ENCODE measurements around the gene PLD1.

Gene PLD1

DNA sequence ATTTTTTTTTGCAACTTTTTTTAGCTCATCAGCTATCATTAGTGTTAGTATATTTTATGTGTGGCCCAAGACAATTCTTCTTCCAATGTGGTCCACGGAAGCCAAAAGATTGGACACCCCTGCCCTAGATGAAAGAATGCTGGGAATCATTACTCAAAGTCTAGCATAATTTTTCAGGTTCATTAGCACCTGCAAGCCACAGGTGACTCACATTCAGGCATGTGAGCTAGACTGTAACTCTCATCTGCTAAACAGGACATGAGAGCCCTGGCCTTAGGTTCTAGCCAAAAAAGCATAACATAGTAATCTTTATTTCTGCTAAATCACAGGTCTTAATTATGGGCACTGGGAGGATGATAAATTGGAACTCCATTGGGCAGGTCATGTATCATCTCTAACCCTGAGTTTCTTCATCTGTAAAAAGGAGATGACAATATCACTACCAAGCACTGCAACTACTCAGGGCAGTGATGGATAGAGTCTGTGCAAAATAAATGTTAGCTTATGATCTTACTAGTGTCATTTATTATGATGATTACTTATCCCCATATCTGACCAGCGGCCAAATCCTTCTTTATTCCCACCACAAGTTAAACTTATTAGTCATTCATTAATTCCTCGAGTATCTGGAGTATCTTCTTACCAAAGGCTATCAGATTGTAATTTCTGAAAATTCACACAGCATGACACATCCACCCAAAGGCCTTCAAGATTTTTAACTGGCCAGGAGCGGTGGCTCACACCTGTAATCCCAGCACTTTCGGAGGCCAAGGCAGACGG lies 125.0 kb downstream of the PLD1 start:
- Histone ChIP-seq H3K27me3 (ENCODE audit: insufficient read depth, low read length, poor library complexity, severe bottlenecking) (no peaks in the 10 kb centered on the region), H3K4me3 (ENCODE audit: low read length, poor library complexity, severe bottlenecking) (no peak overlapping the region), H3K9me2 (replicated peaks; ENCODE audit: low read depth, low read length) (no peaks in the 10 kb centered on the region), H4K20me1 (ENCODE audit: insufficient read depth, low read length, poor library complexity, severe bottlenecking) (no peaks in the 10 kb centered on the region), H3F3A (ENCODE audit: low read depth) (no peaks in the 10 kb centered on the region), H3K9me3 (ENCODE audit: insufficient read depth, low read depth, low read length) (no peaks in the 10 kb centered on the region), H3K4me1 (ENCODE audit: insufficient read depth, low read length, poor library complexity, severe bottlenecking) (no peaks in the 10 kb centered on the region), H3K4me2 (ENCODE audit: low read depth, low read length, poor library complexity, severe bottlenecking) (no peak overlapping the region), H3K9ac (ENCODE audit: low read depth, low read length, poor library complexity, severe bottlenecking) (no peak overlapping the region), H3K36me3 (ENCODE audit: insufficient read depth, low read length) (no peaks in the 10 kb centered on the region), H3K79me2 (ENCODE audit: insufficient read depth, low read length) (no peaks in the 10 kb centered on the region), H2AFZ (ENCODE audit: low read length) (no peak overlapping the region)
- TF ChIP-seq EZH2phosphoT487 (IDR thresholded peaks at IDR 0.05; ENCODE audit: borderline replicate concordance), result no peak
- TF ChIP-seq, protein P1, sequence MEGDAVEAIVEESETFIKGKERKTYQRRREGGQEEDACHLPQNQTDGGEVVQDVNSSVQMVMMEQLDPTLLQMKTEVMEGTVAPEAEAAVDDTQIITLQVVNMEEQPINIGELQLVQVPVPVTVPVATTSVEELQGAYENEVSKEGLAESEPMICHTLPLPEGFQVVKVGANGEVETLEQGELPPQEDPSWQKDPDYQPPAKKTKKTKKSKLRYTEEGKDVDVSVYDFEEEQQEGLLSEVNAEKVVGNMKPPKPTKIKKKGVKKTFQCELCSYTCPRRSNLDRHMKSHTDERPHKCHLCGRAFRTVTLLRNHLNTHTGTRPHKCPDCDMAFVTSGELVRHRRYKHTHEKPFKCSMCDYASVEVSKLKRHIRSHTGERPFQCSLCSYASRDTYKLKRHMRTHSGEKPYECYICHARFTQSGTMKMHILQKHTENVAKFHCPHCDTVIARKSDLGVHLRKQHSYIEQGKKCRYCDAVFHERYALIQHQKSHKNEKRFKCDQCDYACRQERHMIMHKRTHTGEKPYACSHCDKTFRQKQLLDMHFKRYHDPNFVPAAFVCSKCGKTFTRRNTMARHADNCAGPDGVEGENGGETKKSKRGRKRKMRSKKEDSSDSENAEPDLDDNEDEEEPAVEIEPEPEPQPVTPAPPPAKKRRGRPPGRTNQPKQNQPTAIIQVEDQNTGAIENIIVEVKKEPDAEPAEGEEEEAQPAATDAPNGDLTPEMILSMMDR (conservative IDR thresholded peaks at IDR 0.05; ENCODE audit: low read length), result no peak

DNA sequence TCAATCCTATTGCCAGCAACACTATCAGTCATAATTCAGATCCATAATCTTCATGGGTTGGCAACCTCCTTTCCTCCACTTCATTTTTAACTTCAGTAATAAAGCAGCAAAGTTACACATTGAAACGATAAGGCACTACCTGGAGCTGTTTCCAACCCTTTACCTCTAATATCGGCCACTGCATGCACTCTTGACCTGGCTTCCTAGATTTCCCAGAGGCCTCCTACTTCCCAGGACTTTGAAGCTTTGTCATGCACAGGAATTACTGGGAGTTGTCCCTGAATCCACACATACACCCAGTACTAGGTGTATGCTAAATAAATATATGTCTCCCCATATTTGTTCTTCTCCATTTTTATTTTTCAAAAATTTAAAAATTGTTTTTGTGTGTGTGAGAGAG lies 126.1 kb downstream of the PLD1 start:
- H3K79me2 ChIP-seq (ENCODE audit: insufficient read depth, low read length), result no peaks in the 10 kb centered on the region
- H3K9me2 ChIP-seq (replicated peaks; ENCODE audit: low read depth, low read length), result no peaks in the 10 kb centered on the region
- no peaks in the 10 kb centered on the region for H3K9me3 ChIP-seq (ENCODE audit: insufficient read depth, low read depth, low read length)
- H3K4me1 ChIP-seq (ENCODE audit: insufficient read depth, low read length, poor library complexity, severe bottlenecking), result no peaks in the 10 kb centered on the region
- no peak overlapping the region for H3K9ac ChIP-seq (ENCODE audit: low read depth, low read length, poor library complexity, severe bottlenecking)
- H4K20me1 ChIP-seq (ENCODE audit: insufficient read depth, low read length, poor library complexity, severe bottlenecking), result no peaks in the 10 kb centered on the region
- H3K36me3 ChIP-seq (ENCODE audit: insufficient read depth, low read length), result no peaks in the 10 kb centered on the region
- TF ChIP-seq, protein P1 (conservative IDR thresholded peaks at IDR 0.05; ENCODE audit: low read length), result no peak
- TF ChIP-seq EZH2phosphoT487 (IDR thresholded peaks at IDR 0.05; ENCODE audit: borderline replicate concordance), result no peak
- H3K4me3 ChIP-seq (ENCODE audit: low read length, poor library complexity, severe bottlenecking), result no peak overlapping the region
- no peak overlapping the region for H2AFZ ChIP-seq (ENCODE audit: low read length)
- H3F3A ChIP-seq (ENCODE audit: low read depth), result no peaks in the 10 kb centered on the region
- H3K4me2 ChIP-seq (ENCODE audit: low read depth, low read length, poor library complexity, severe bottlenecking), result no peak overlapping the region
- no peaks in the 10 kb centered on the region for H3K27me3 ChIP-seq (ENCODE audit: insufficient read depth, low read length, poor library complexity, severe bottlenecking)

DNA sequence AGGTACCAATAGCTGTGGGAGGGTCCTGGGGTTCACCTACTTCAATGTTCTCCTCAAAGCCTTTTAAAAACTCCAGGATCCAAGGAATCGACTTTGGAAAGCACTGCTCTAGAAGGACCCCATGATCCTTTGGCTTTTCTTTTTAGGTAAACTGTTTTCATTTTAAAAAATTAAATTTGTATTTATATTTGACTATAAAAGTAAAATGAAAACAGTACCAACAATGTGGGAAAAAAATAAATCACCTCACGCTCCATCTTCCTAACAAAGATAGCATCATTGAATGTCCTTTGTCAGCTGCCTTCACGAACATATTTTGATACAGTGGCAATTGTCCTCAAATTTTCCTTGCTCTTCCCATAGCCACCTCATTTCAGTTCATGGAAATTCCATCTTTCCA lies 127.5 kb downstream of the PLD1 start:
- Histone ChIP-seq H3K36me3 (ENCODE audit: insufficient read depth, low read length) (no peaks in the 10 kb centered on the region), H3K9me3 (ENCODE audit: insufficient read depth, low read depth, low read length) (no peaks in the 10 kb centered on the region), H3K9me2 (replicated peaks; ENCODE audit: low read depth, low read length) (no peaks in the 10 kb centered on the region), H2AFZ (ENCODE audit: low read length) (no peak overlapping the region), H3K4me2 (ENCODE audit: low read depth, low read length, poor library complexity, severe bottlenecking) (no peak overlapping the region), H3F3A (ENCODE audit: low read depth) (no peaks in the 10 kb centered on the region), H3K79me2 (ENCODE audit: insufficient read depth, low read length) (no peaks in the 10 kb centered on the region), H3K27me3 (ENCODE audit: insufficient read depth, low read length, poor library complexity, severe bottlenecking) (no peaks in the 10 kb centered on the region), H4K20me1 (ENCODE audit: insufficient read depth, low read length, poor library complexity, severe bottlenecking) (no peaks in the 10 kb centered on the region), H3K4me3 (ENCODE audit: low read length, poor library complexity, severe bottlenecking) (no peak overlapping the region), H3K9ac (ENCODE audit: low read depth, low read length, poor library complexity, severe bottlenecking) (no peak overlapping the region), H3K4me1 (ENCODE audit: insufficient read depth, low read length, poor library complexity, severe bottlenecking) (no peaks in the 10 kb centered on the region)
- TF ChIP-seq, protein P1 (conservative IDR thresholded peaks at IDR 0.05; ENCODE audit: low read length), result no peak
- no peak for TF ChIP-seq EZH2phosphoT487 (IDR thresholded peaks at IDR 0.05; ENCODE audit: borderline replicate concordance)
